PFSK-1 (cell line): ENCODE results near the gene YAF2.

Source experiments
- FOXP2 ChIP-seq: optimal IDR thresholded peaks from 2 replicates; pipeline ENCODE3; 2011; ENCODE audit warnings: borderline replicate concordance, control low read depth, inconsistent platforms; ENCODE audit not compliant: insufficient read depth; ENCODE audit errors: extremely low read length, extremely low read depth
- POLR2AphosphoS5 ChIP-seq: IDR thresholded peaks from 2 replicates; pipeline ENCODE4 v1.6.1; 2012; ENCODE audit warnings: low read depth, mild to moderate bottlenecking, control low read depth, low read length, moderate library complexity
- SIN3A ChIP-seq: IDR thresholded peaks from 2 replicates; pipeline ENCODE4 v1.6.1; 2012; ENCODE audit warnings: mild to moderate bottlenecking, low read length, moderate library complexity, borderline replicate concordance; ENCODE audit not compliant: insufficient read depth
- TAF1 ChIP-seq: IDR thresholded peaks from 2 replicates; pipeline ENCODE4 v1.6.1; 2012; ENCODE audit warnings: low read length, control low read depth, borderline replicate concordance; ENCODE audit not compliant: insufficient read depth
- TF ChIP-seq, protein P1 (sequence below), 2 experiments: IDR thresholded peaks; 2 replicates each; pipeline versions ENCODE4 v1.6.1 to v1.8.0; 2011 to 2012; ENCODE audit warnings: low read depth in 2 of 2, low read length in 2 of 2, control low read depth in 1 of 2, inconsistent platforms in 1 of 2, mild to moderate bottlenecking in 1 of 2, moderate library complexity in 1 of 2; ENCODE audit not compliant: insufficient read depth in 1 of 2

The YAF2 gene

GRCh38 chr12:42144408-42145196 lies 93.4 kb downstream of the YAF2 start, which contains the start of gene GXYLT1:
Gene GXYLT1 (minus strand): TSS chr12:42144874. CDS start chr12:42144646, 228 bp downstream.
- no peak for TF ChIP-seq SIN3A
- TF ChIP-seq, protein P1, sequence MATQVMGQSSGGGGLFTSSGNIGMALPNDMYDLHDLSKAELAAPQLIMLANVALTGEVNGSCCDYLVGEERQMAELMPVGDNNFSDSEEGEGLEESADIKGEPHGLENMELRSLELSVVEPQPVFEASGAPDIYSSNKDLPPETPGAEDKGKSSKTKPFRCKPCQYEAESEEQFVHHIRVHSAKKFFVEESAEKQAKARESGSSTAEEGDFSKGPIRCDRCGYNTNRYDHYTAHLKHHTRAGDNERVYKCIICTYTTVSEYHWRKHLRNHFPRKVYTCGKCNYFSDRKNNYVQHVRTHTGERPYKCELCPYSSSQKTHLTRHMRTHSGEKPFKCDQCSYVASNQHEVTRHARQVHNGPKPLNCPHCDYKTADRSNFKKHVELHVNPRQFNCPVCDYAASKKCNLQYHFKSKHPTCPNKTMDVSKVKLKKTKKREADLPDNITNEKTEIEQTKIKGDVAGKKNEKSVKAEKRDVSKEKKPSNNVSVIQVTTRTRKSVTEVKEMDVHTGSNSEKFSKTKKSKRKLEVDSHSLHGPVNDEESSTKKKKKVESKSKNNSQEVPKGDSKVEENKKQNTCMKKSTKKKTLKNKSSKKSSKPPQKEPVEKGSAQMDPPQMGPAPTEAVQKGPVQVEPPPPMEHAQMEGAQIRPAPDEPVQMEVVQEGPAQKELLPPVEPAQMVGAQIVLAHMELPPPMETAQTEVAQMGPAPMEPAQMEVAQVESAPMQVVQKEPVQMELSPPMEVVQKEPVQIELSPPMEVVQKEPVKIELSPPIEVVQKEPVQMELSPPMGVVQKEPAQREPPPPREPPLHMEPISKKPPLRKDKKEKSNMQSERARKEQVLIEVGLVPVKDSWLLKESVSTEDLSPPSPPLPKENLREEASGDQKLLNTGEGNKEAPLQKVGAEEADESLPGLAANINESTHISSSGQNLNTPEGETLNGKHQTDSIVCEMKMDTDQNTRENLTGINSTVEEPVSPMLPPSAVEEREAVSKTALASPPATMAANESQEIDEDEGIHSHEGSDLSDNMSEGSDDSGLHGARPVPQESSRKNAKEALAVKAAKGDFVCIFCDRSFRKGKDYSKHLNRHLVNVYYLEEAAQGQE (IDR thresholded peaks at IDR 0.05; ENCODE audit: insufficient read depth in 1 of 2, low read depth in 2 of 2, low read length in 2 of 2) = 0 out of 4 replicates have a peak, but pooled peaks of 1 of the 2 experiments have one; percentile 19
- TF ChIP-seq FOXP2 = peak; percentile 91
- peak; percentile 73 for TF ChIP-seq POLR2AphosphoS5
- peak; percentile 63; the same call in 1 of the 2 replicates for TF ChIP-seq TAF1

GRCh38 chr12:42144158-42144407 lies 94.0 kb downstream of the YAF2 start:
- TF ChIP-seq POLR2AphosphoS5 = no peak
- no peak for TF ChIP-seq FOXP2
- TF ChIP-seq, protein P1 (IDR thresholded peaks at IDR 0.05; ENCODE audit: insufficient read depth in 1 of 2, low read depth in 2 of 2, low read length in 2 of 2) = no peak
- no peak for TF ChIP-seq TAF1
- no peak for TF ChIP-seq SIN3A

DNA sequence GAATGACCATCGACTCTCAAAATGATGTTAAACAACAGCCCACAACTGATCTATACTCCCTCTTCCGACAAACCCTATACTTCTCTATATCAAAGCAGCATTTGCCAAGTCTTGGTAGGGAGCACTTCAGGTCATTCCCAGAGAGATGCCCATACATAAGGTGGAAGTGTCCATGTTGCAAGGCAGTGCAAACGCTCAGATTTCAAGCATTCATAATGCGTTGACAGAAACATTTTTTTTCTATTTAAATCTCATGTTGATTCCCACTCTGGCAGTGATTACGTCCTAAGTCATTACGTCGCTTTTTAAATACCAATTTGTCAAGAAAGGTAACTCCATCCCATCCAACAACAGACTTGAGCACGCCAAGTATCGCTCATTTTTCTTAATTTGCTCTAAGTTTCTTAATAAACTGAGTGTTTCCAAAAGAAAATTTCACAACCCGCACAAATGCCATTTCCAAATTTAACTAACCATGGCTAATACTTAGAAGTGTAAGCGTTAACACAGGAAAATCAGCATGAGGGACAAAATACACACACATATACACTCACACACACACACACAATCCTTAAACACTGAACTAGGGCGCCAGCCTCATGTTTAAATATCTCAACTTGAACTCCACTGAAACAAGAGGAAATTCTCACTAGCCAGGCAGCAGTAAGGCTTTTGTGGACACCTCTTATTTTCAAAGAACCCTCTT lies 94.4 kb downstream of the YAF2 start:
- TF ChIP-seq TAF1 = no peak
- TF ChIP-seq SIN3A = peak; percentile 50; the same call in 1 of the 2 replicates

- TF ChIP-seq TAF1 (no peak), FOXP2 (no peak), SIN3A (no peak), POLR2AphosphoS5 (no peak)
- TF ChIP-seq, protein P1 (IDR thresholded peaks at IDR 0.05; ENCODE audit: insufficient read depth in 1 of 2, low read depth in 2 of 2, low read length in 2 of 2) = no peak
Observed at GRCh38 chr12:42141981-42142606, 96.0 kb downstream of the YAF2 start.

DNA sequence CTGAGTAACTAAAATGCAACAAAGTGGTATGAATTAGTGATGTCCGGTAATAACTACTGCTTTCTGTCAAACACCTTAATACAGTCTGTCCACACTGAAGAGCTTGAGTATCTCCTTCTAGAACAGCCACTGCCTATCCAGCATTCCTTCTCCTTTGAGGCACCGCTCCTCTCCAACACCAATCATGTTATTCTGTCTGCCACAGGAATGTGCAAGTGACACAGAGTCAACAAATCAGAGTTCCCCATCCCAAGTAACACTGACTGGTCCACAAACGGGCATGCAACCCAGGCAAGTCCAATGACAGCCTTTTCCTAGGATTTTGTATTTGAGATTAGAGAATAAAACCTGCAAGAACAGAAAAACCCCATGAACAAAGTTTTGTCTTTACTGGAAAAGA lies 97.1 kb downstream of the YAF2 start:
- TF ChIP-seq TAF1 (no peak), SIN3A (no peak), POLR2AphosphoS5 (no peak), FOXP2 (no peak)
- TF ChIP-seq, protein P1 (IDR thresholded peaks at IDR 0.05; ENCODE audit: insufficient read depth in 1 of 2, low read depth in 2 of 2, low read length in 2 of 2) = no peak
